ENCODE measurements around the gene ADK. TPM values are rescaled to one million over a fixed set of nuclear protein-coding genes. Genes with fewer than 3 reads are reported as not detected.
A peak's percentile ranks its signal among the peaks of the same experiment; 100 is the strongest.

ADK gene
- total and polyA plus RNA-seq, 5 donors from 2014 or later = 33.3 to 83.0 (median 63.7) TPM

DNA sequence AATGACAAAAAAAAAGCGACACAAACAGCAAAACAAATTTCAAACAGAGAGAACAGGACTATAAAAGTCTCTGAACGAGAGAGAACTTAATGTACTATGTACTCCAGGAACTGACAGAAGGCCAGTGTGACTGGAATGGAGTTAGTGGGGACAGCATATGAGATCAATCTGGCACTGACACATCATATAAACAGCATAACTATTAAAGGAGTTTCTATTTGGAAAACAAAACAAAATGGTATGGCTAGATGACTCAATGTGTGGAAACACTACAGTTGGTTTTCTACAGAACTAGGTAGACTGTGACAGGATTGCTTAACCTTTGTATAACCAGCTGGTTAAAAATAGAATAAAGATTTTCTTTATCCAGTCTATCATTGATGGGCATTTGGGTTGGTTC, 442.4 kb downstream of the ADK start:
- no peaks in the 10 kb centered on the region for H3K27me3 ChIP-seq (ENCODE audit: control insufficient read depth, insufficient read depth, low read length)
- peaks cover 2% of the 10 kb centered on the region for H3K36me3 ChIP-seq (ENCODE audit: control insufficient read depth, insufficient read depth, low read length)
- DNase-seq = no peak
- Mint-ChIP-seq H3K36me3 (peaks cover 16% of the 10 kb centered on the region), H3K27ac (no peak overlapping the region), H3K4me1 (peaks cover 18 to 30% (median 22%) of the 10 kb centered on the region in 4 donors), H3K27me3 (no peaks in the 10 kb centered on the region), H3K4me3 (no peak overlapping the region), H3K9me3 (no peaks in the 10 kb centered on the region)
- no peak overlapping the region for H3K4me3 ChIP-seq (ENCODE audit: low read depth, low read length)
- H3K4me1 ChIP-seq (ENCODE audit: control insufficient read depth, insufficient read depth, low read length, poor library complexity, severe bottlenecking) = peaks cover 15% of the 10 kb centered on the region
- no peaks in the 10 kb centered on the region for H3K9me3 ChIP-seq (ENCODE audit: control insufficient read depth in 2 of 2, low read length in 2 of 2)
- no peak overlapping the region for H3K27ac ChIP-seq (ENCODE audit: insufficient read depth, low read length, poor library complexity, severe bottlenecking)
- no peak for ATAC-seq (ENCODE audit: low read depth in 2 of 2)

DNA sequence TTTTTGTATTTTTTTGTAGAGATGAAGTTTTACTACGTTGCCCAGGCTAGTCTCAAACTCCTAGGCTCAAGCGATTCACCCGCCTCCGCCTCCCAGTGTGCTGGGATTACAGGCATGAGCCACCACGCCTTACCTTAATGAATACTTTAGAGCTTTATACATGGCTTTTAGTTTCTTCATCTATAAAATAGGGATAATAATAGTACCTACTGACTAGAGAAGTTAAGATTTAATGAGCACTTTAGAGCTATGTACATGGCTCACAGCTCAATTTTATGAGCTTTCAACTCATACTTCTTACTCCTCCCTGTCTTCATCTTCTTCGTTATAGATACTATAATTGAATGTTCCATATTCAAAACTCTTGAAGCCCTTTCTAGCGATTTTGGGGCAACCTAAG, 445.7 kb downstream of the ADK start:
- Histone ChIP-seq H3K9me3 (ENCODE audit: control insufficient read depth in 2 of 2, low read length in 2 of 2) (no peaks in the 10 kb centered on the region), H3K27me3 (ENCODE audit: control insufficient read depth, insufficient read depth, low read length) (no peaks in the 10 kb centered on the region), H3K4me3 (ENCODE audit: low read depth, low read length) (no peak overlapping the region), H3K36me3 (ENCODE audit: control insufficient read depth, insufficient read depth, low read length) (peaks cover 4% of the 10 kb centered on the region), H3K27ac (ENCODE audit: insufficient read depth, low read length, poor library complexity, severe bottlenecking) (no peak overlapping the region), H3K4me1 (ENCODE audit: control insufficient read depth, insufficient read depth, low read length, poor library complexity, severe bottlenecking) (no peaks in the 10 kb centered on the region)
- DNase-seq (no peak), ATAC-seq (ENCODE audit: low read depth in 2 of 2) (no peak)
- Mint-ChIP-seq H3K4me1 (peaks cover 7 to 9% (median 8%) of the 10 kb centered on the region in 4 donors), H3K27me3 (no peaks in the 10 kb centered on the region), H3K27ac (peak overlapping the region in 2 of 3 donors; percentile 25 to 56), H3K4me3 (no peak overlapping the region), H3K9me3 (no peaks in the 10 kb centered on the region), H3K36me3 (peaks cover 20% of the 10 kb centered on the region)

DNA sequence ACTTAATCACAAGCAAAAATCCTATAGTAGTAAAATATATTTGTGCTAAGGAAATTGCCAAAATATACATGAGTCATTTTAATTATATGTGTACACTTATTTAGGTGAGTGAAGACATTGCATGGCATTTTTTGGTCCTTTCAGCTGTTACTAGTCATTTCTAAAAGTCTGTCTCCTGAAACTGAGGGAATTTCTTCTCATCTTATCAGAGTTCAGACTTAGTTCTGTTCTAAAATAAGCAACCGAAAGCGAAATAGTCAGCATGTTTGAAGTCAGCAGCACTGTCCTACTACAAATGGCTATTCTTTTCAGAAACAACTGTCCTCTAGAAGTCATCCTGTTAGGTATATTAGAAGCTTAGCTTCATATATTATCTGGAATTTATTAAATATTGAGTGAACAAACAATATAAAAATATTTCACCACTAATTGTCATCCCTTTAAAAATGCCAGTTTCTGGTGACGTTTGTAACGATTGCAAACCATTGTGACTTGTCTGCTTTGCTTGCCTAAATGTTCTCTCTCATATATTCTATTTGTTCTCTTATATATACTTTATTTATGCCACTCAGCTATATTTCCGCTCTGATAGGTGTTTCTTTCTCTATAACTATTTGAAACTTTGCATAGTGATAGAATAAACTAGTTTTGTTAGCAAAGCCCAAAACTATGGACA, 448.0 kb downstream of the ADK start:
- DNase-seq (no peak), ATAC-seq (ENCODE audit: low read depth in 2 of 2) (no peak)
- Mint-ChIP-seq H3K27me3 (no peaks in the 10 kb centered on the region), H3K4me1 (peaks cover 8 to 14% (median 9%) of the 10 kb centered on the region in 4 donors), H3K36me3 (peaks cover 36% of the 10 kb centered on the region), H3K27ac (no peak overlapping the region), H3K9me3 (peaks cover 0 to 5% (median 1%) of the 10 kb centered on the region in 7 donors), H3K4me3 (no peak overlapping the region)
- no peaks in the 10 kb centered on the region for H3K27me3 ChIP-seq (ENCODE audit: control insufficient read depth, insufficient read depth, low read length)
- H3K4me3 ChIP-seq (ENCODE audit: low read depth, low read length) = no peak overlapping the region
- H3K27ac ChIP-seq (ENCODE audit: insufficient read depth, low read length, poor library complexity, severe bottlenecking) = no peak overlapping the region
- H3K36me3 ChIP-seq (ENCODE audit: control insufficient read depth, insufficient read depth, low read length) = peaks cover 8% of the 10 kb centered on the region
- no peaks in the 10 kb centered on the region for H3K9me3 ChIP-seq (ENCODE audit: control insufficient read depth in 2 of 2, low read length in 2 of 2)
- H3K4me1 ChIP-seq (ENCODE audit: control insufficient read depth, insufficient read depth, low read length, poor library complexity, severe bottlenecking) = no peaks in the 10 kb centered on the region

DNA sequence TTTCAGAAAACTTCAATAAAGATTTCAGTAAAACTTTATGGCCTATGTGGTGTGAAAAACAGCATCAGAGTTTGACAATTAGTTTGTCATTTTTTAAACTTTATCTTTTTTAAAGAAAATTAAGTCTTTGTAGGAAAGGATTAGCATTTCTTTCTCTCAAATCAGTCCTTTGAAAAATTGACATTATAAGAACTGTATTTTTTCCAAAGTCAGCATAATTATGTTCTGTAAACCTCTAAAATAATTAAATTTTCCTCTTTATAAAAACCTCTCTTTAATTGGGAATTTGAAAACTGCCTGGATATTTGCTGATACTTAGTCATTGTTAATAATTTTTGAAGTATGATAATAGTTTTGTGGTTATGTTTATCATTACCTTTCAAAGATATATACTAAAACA, 448.7 kb downstream of the ADK start:
- Mint-ChIP-seq H3K9me3 (peaks cover 0 to 8% (median 2%) of the 10 kb centered on the region in 7 donors), H3K4me1 (peaks cover 8 to 14% (median 9%) of the 10 kb centered on the region in 4 donors), H3K27ac (no peak overlapping the region), H3K4me3 (no peak overlapping the region), H3K36me3 (peaks cover 42% of the 10 kb centered on the region), H3K27me3 (no peaks in the 10 kb centered on the region)
- Histone ChIP-seq H3K4me1 (ENCODE audit: control insufficient read depth, insufficient read depth, low read length, poor library complexity, severe bottlenecking) (no peaks in the 10 kb centered on the region), H3K36me3 (ENCODE audit: control insufficient read depth, insufficient read depth, low read length) (peaks cover 8% of the 10 kb centered on the region), H3K27me3 (ENCODE audit: control insufficient read depth, insufficient read depth, low read length) (no peaks in the 10 kb centered on the region), H3K27ac (ENCODE audit: insufficient read depth, low read length, poor library complexity, severe bottlenecking) (no peak overlapping the region), H3K9me3 (ENCODE audit: control insufficient read depth in 2 of 2, low read length in 2 of 2) (no peaks in the 10 kb centered on the region), H3K4me3 (ENCODE audit: low read depth, low read length) (no peak overlapping the region)
- ATAC-seq (ENCODE audit: low read depth in 2 of 2) = no peak
- DNase-seq = no peak

DNA sequence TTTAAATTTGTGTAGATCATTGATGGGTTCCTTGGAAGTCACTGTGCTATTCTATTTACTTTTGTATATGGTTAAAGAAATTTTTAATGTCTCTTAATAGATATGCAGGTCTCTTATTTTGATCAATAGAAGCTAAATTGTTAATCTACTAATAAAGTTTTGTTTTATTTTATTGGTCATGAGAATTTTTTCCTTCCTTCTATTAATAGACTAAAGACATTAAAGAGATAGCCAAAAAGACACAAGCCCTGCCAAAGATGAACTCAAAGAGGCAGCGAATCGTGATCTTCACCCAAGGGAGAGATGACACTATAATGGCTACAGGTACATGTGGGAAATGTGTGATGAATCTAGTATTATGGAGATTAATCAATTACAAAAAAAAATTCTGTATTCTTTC, 449.1 kb downstream of the ADK start:
- no peaks in the 10 kb centered on the region for H3K4me1 ChIP-seq (ENCODE audit: control insufficient read depth, insufficient read depth, low read length, poor library complexity, severe bottlenecking)
- H3K27me3 ChIP-seq (ENCODE audit: control insufficient read depth, insufficient read depth, low read length) = no peaks in the 10 kb centered on the region
- H3K27ac ChIP-seq (ENCODE audit: insufficient read depth, low read length, poor library complexity, severe bottlenecking) = no peak overlapping the region
- no peaks in the 10 kb centered on the region for H3K27me3 Mint-ChIP-seq
- peaks cover 8 to 14% (median 10%) of the 10 kb centered on the region in 4 donors for H3K4me1 Mint-ChIP-seq
- no peak overlapping the region for H3K27ac Mint-ChIP-seq
- ATAC-seq (ENCODE audit: low read depth in 2 of 2) (no peak), DNase-seq (no peak)
- H3K9me3 Mint-ChIP-seq = peaks cover 0 to 8% (median 2%) of the 10 kb centered on the region in 7 donors
- H3K36me3 ChIP-seq (ENCODE audit: control insufficient read depth, insufficient read depth, low read length) = peaks cover 8% of the 10 kb centered on the region
- H3K9me3 ChIP-seq (ENCODE audit: control insufficient read depth in 2 of 2, low read length in 2 of 2) = no peaks in the 10 kb centered on the region
- H3K36me3 Mint-ChIP-seq = peaks cover 47% of the 10 kb centered on the region
- H3K4me3 ChIP-seq (ENCODE audit: low read depth, low read length) = no peak overlapping the region
- no peak overlapping the region for H3K4me3 Mint-ChIP-seq

DNA sequence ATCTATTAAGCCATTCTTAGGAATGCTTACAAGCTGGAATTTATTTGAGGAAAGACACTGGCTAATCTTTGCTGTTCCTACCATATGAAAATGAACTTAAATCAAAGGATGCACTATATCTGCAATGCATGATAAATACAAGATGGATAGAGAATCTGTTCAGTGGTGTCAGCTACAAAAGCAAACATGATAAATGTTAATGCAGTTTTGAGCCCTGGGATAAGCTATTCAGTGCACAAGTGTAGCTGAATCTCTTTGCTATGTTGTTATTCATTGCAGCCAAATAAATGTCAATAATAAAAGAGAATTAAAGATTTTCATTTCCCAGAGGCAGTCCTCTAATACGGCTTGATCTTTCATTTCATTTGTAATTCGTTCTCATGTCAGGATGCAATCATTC, 451.6 kb downstream of the ADK start:
- peaks cover 0 to 8% (median 2%) of the 10 kb centered on the region in 7 donors for H3K9me3 Mint-ChIP-seq
- Histone ChIP-seq H3K27ac (ENCODE audit: insufficient read depth, low read length, poor library complexity, severe bottlenecking) (no peak overlapping the region), H3K9me3 (ENCODE audit: control insufficient read depth in 2 of 2, low read length in 2 of 2) (no peaks in the 10 kb centered on the region), H3K27me3 (ENCODE audit: control insufficient read depth, insufficient read depth, low read length) (no peaks in the 10 kb centered on the region), H3K4me3 (ENCODE audit: low read depth, low read length) (no peak overlapping the region), H3K4me1 (ENCODE audit: control insufficient read depth, insufficient read depth, low read length, poor library complexity, severe bottlenecking) (no peaks in the 10 kb centered on the region), H3K36me3 (ENCODE audit: control insufficient read depth, insufficient read depth, low read length) (peaks cover 8% of the 10 kb centered on the region)
- ATAC-seq (ENCODE audit: low read depth in 2 of 2) (no peak), DNase-seq (no peak)
- H3K4me1 Mint-ChIP-seq = peaks cover 6 to 11% (median 8%) of the 10 kb centered on the region in 4 donors
- H3K36me3 Mint-ChIP-seq = peaks cover 51% of the 10 kb centered on the region
- no peak overlapping the region for H3K4me3 Mint-ChIP-seq
- H3K27ac Mint-ChIP-seq = no peak overlapping the region
- H3K27me3 Mint-ChIP-seq = no peaks in the 10 kb centered on the region

DNA sequence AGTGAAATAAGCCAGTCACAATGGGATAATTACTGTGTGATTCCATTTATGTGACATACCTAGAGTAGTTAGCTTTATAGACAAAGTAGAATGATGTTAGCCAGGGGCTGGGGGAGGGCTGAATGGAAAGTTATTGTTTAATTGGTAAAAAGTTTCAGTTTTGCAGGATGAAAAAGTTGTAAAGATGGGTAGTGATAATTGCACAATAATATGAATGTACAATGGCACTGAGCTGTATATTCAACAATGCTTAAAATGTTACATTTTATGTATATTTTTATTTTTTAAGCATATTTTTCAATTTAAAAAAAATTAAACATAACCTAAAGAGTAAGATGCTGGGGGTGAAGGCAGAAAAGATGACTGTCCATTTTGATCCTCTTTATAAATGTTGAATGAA, 459.3 kb downstream of the ADK start:
- Mint-ChIP-seq H3K27me3 (no peaks in the 10 kb centered on the region), H3K36me3 (peaks cover 29% of the 10 kb centered on the region), H3K9me3 (peaks cover 0 to 2% (median 0%) of the 10 kb centered on the region in 7 donors), H3K4me3 (no peak overlapping the region), H3K27ac (no peak overlapping the region), H3K4me1 (peaks cover 0 to 13% (median 8%) of the 10 kb centered on the region in 4 donors)
- ATAC-seq (ENCODE audit: low read depth in 2 of 2) = no peak
- Histone ChIP-seq H3K4me3 (ENCODE audit: low read depth, low read length) (no peak overlapping the region), H3K4me1 (ENCODE audit: control insufficient read depth, insufficient read depth, low read length, poor library complexity, severe bottlenecking) (no peaks in the 10 kb centered on the region), H3K36me3 (ENCODE audit: control insufficient read depth, insufficient read depth, low read length) (peaks cover 2% of the 10 kb centered on the region), H3K27me3 (ENCODE audit: control insufficient read depth, insufficient read depth, low read length) (no peaks in the 10 kb centered on the region), H3K9me3 (ENCODE audit: control insufficient read depth in 2 of 2, low read length in 2 of 2) (no peaks in the 10 kb centered on the region), H3K27ac (ENCODE audit: insufficient read depth, low read length, poor library complexity, severe bottlenecking) (no peak overlapping the region)
- no peak for DNase-seq

DNA sequence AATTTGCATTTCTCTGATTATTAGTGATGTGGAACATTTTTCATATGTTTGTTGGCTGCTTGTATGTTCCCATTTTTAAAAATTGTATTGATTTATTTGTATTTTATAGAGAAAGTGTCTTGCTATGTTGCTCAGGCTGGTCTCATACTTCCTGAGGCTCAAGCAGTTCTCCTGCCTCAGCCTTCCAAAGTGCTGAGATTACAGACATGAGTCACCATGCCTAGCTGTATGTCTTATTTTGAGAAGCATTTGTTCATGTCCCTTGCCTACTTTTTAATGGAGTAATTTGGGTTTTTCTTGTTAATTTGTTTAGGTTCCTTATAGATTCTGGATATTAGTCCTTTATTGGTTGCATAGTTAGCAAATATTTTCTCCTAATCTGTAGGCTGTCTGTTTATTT, 461.2 kb downstream of the ADK start:
- Mint-ChIP-seq H3K4me1 (peaks cover 3 to 20% (median 8%) of the 10 kb centered on the region in 4 donors), H3K4me3 (no peak overlapping the region), H3K27ac (no peak overlapping the region), H3K27me3 (no peaks in the 10 kb centered on the region), H3K36me3 (peaks cover 27% of the 10 kb centered on the region), H3K9me3 (peaks cover 0 to 2% (median 0%) of the 10 kb centered on the region in 7 donors)
- Histone ChIP-seq H3K4me3 (ENCODE audit: low read depth, low read length) (no peak overlapping the region), H3K36me3 (ENCODE audit: control insufficient read depth, insufficient read depth, low read length) (peaks cover 2% of the 10 kb centered on the region), H3K27ac (ENCODE audit: insufficient read depth, low read length, poor library complexity, severe bottlenecking) (no peak overlapping the region), H3K9me3 (ENCODE audit: control insufficient read depth in 2 of 2, low read length in 2 of 2) (no peaks in the 10 kb centered on the region), H3K27me3 (ENCODE audit: control insufficient read depth, insufficient read depth, low read length) (no peaks in the 10 kb centered on the region), H3K4me1 (ENCODE audit: control insufficient read depth, insufficient read depth, low read length, poor library complexity, severe bottlenecking) (no peaks in the 10 kb centered on the region)
- ATAC-seq (ENCODE audit: low read depth in 2 of 2) = no peak
- no peak for DNase-seq

Measured in CD4-positive, CD25-positive, alpha-beta regulatory T cell (primary cell).